Epithelial cell of proximal tubule (primary cell): ENCODE results near the gene SVIP. TPM values are rescaled to one million over a fixed set of nuclear protein-coding genes. Genes with fewer than 3 reads are reported as not detected.

ENCODE experiments used
- DNase-seq: peaks from one replicate; pipeline ENCODE4 v3.0.0-alpha.2; 2011; ENCODE audit warnings: low read depth
- H3K4me3 ChIP-seq: 2 replicates; pipeline ENCODE4 v1.5.1; 2011; ENCODE audit warnings: low read depth, mild to moderate bottlenecking, low read length
- total RNA-seq: library from RNA; depleted of rRNA; stranded (reverse); fragments of >200 nt; gene quantifications from 2 replicates; pipeline ENCODE4 v1.2.3, GENCODE V29; 2015
- TF ChIP-seq, protein P1 (sequence below): conservative IDR thresholded peaks from 2 replicates; pipeline ENCODE4 v1.5.1; 2012; ENCODE audit warnings: low read depth, mild to moderate bottlenecking, low read length

The SVIP gene
- total RNA-seq, 1 donor from 2014 or later = 14.8 TPM

- no peak overlapping the region for H3K4me3 ChIP-seq
- DNase-seq = no peak
- TF ChIP-seq, protein P1, sequence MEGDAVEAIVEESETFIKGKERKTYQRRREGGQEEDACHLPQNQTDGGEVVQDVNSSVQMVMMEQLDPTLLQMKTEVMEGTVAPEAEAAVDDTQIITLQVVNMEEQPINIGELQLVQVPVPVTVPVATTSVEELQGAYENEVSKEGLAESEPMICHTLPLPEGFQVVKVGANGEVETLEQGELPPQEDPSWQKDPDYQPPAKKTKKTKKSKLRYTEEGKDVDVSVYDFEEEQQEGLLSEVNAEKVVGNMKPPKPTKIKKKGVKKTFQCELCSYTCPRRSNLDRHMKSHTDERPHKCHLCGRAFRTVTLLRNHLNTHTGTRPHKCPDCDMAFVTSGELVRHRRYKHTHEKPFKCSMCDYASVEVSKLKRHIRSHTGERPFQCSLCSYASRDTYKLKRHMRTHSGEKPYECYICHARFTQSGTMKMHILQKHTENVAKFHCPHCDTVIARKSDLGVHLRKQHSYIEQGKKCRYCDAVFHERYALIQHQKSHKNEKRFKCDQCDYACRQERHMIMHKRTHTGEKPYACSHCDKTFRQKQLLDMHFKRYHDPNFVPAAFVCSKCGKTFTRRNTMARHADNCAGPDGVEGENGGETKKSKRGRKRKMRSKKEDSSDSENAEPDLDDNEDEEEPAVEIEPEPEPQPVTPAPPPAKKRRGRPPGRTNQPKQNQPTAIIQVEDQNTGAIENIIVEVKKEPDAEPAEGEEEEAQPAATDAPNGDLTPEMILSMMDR = no peak
These were observed 32.6 kb downstream of the SVIP start for GRCh38 chr11:22797047-22797446.

DNA sequence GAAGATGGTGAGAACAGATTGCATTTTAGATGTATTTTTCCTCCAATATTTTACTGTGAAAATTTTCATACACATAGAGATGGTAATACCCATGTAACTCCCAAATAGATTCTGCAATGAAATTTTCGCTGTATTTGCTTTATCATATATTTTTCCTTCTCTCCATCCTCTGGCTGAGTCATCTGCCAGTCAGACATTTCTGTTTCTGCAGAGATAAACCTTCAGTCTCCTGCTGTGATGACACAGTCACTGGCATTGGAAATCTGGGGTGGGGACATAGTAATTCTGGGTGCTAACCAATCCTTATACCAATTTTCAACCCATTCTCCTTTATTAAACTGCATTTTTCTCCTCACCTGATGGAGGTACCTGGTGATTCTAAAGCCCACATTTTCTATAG lies 33.7 kb downstream of the SVIP start:
- TF ChIP-seq, protein P1 = no peak
- H3K4me3 ChIP-seq = no peak overlapping the region
- DNase-seq = no peak

DNA sequence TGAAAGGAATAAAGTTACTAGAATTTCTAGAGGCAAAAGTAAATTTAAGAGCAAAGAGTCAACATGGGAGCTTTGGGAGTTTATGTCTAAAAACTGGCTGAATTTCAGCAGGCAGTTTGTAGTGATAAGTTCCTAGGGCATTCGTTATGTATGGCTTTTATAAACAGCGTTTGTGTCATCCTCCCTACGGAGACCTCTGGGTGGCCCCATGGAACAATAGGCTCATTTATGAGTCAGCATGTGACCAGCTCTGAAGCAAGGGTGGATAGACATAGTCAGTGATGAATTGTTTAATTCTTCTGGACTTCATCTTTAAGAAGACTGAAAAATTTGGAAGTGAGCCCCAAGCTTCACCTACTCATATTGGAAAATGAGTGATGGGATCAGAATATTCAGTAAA lies 37.1 kb downstream of the SVIP start:
- DNase-seq = no peak
- TF ChIP-seq, protein P1 = no peak
- H3K4me3 ChIP-seq = no peak overlapping the region

DNA sequence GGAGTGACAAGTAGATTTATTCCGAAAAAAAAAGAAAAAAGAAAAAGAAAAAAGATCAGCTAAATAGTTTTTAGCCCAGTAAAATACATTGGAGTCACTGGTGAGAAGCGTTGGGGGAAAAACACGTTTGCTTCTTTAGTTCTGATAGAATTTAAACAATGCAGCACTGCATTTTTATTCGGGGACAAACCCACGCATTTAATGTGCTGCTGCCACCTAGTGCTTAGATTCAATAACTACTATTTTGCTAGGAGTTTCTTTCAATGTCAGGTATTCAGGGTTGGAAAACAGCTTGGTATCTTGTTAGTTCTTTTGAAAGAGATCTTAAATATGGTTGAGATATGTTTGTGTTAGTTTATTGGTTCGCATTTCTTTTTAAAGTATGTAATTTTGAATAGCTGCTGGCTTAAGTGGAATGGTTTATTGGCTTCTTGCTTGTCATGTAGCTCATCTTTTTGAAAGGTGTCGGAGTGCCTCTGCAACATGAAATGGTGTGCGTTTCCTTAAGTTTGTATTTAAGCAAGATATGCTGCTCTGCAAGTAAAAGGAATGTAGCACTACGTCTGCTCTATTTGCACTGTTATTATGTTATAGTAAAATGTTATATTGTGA lies 41.9 kb downstream of the SVIP start:
- no peak for DNase-seq
- TF ChIP-seq, protein P1 = peak; percentile 72
- no peak overlapping the region for H3K4me3 ChIP-seq

DNA sequence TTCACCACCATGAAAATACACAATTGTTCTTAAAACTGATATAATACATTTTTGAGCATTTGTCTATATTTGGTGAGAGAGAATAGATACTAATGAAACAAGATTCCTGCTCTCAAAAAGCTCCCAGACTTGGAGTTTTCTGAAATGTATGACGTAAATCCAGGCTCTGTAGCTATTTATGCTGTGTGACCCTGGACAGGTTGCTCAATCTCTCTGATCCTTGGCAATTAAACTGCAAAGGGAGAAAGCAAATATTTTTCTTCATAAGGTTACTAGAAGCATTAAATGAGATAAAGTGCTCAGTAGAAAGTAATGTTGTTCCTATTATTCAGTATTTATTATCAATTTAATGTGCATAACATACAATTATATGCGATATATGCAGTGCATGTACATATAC lies 42.5 kb downstream of the SVIP start:
- H3K4me3 ChIP-seq = no peak overlapping the region
- TF ChIP-seq, protein P1 = no peak
- DNase-seq = no peak

DNA sequence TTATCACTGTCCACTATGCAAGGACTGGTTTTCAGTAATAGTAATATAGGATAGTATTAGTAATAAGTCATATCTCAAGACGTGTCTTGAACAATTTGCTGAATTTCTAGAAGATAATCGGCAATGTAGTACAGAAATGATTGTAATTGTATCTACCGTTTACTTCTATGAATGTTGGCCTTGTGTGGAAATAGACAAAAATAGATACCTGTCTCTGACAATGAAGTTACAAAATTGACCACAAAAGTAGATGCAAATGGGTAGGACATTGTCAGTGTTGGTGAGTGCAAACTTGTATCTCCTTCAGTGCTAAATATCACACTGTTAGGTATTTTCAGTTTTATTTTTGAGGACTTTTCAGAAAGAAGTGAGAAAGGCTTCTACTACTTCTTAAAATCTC lies 43.1 kb downstream of the SVIP start:
- no peak overlapping the region for H3K4me3 ChIP-seq
- no peak for DNase-seq
- TF ChIP-seq, protein P1 = no peak

DNA sequence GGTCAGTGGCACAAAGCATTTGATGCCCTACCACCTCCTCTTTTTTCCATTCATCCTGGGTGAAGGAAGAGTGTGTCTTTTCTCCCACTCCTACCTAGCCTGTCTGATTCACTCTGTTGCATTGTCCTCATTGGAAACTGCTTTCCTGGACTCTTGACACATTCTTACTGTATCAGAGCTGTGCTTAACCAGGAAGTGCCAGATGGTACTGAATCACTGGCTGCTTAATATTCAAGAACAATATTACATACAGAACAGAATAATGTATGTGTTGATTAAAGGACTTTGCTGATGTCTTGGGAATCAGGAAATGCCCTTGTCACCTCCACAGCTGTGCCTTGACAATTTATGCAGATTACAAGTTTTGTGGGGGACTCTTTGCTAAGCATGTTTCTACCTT lies 44.4 kb downstream of the SVIP start:
- no peak for DNase-seq
- H3K4me3 ChIP-seq = no peak overlapping the region
- TF ChIP-seq, protein P1 = no peak
